Ovary (tissue), 9 donors: ENCODE data around the gene MYO6. TPM values are rescaled to one million over a fixed set of nuclear protein-coding genes. Genes with fewer than 3 reads are reported as not detected.

ENCODE experiments used
- DNase-seq, 5 donors: peaks; one replicate each; pipeline ENCODE4 v3.0.0-alpha.2; 2019 to 2020
- H3K27ac ChIP-seq, 2 donors: fragments of 200-600 bp; one replicate each; pipeline versions ENCODE4 v1.5.1 to v1.8.0; 2019 to 2022
- H3K27me3 ChIP-seq: fragments of 200-600 bp; one replicate; pipeline ENCODE4 v1.8.0; 2022
- H3K36me3 ChIP-seq: fragments of 200-600 bp; sonication (generic); one replicate; pipeline ENCODE4 v1.5.1; 2019
- H3K4me1 ChIP-seq: one replicate; pipeline ENCODE4 v1.8.1; 2013; ENCODE audit warnings: mild to moderate bottlenecking, moderate library complexity; ENCODE audit not compliant: insufficient read depth
- H3K4me3 ChIP-seq: fragments of 200-600 bp; sonication (generic); one replicate; pipeline ENCODE4 v1.5.1; 2017
- H3K9me3 ChIP-seq, 2 donors: fragments of 200-600 bp in 1 of 2; sonication (generic) in 1 of 2; one replicate each; pipeline versions ENCODE4 v1.5.1 to v1.8.1; 2013 to 2019; ENCODE audit warnings: mild to moderate bottlenecking in 1 of 2, moderate library complexity in 1 of 2
- EP300 ChIP-seq: sonication (generic); formaldehyde crosslinking; IDR thresholded peaks from one replicate; pipeline ENCODE4 v1.6.1; 2017; ENCODE audit warnings: antibody characterized with exemption
- POLR2A ChIP-seq: fragments of 450-650 bp; IDR thresholded peaks from one replicate; pipeline ENCODE4 v1.6.1; 2017; ENCODE audit warnings: antibody characterized with exemption, mild to moderate bottlenecking, moderate library complexity
- WGBS, 3 donors: extraction: QIAGEN DNeasy Blood & Tissue Kit in 1 of 3; methylation state at CpG; one replicate each; pipeline versions ENCODE4 v1.1.5 to v1.1.7; 2013 to 2017; 5-methylcytosine and 5-hydroxymethylcytosine counted together
- intact Hi-C, 4 donors: fragments of 100-400 bp; cut with DNase I; formaldehyde crosslinking; loops; one replicate each; pipeline versions ENCODE4 v1.11.0 to v1.15.1; 2022 to 2023
- polyA plus RNA-seq, 2 donors: library from polyadenylated mRNA; stranded (reverse); fragments of 200-250 nt in 1 of 2; fragments of 350-450 nt in 1 of 2; fragmentation: Illumina TruSeq in 1 of 2; extraction: RNeasy Lipid Tissue Mini Kit (QIAGEN cat#74804) in 1 of 2; gene quantifications; one replicate each; pipeline ENCODE4 v1.2.3, GENCODE V29; 2013 to 2014
- total RNA-seq, 7 donors: library from RNA; depleted of rRNA in 2 of 7; stranded (reverse); fragments of >200 nt in 2 of 7; fragmentation: NEBNext Ultra II Directional in 3 of 7; extraction: Animal tissue kit (Norgen Biotek cat#: 25700) in 3 of 7; gene quantifications; one replicate each; pipeline versions ENCODE4 v1.1.0 to v1.2.4, GENCODE V29; 2016 to 2023
- TF ChIP-seq, protein P1 (sequence below), 3 donors: fragments of 450-650 bp in 2 of 3; fragments of 200-600 bp in 1 of 3; IDR thresholded peaks; one replicate each; pipeline versions ENCODE4 v1.5.1 to v1.8.0; 2016 to 2022; ENCODE audit warnings: antibody characterized with exemption in 3 of 3, mild to moderate bottlenecking in 1 of 3
- donor health status: DM: no; HTN: no; CAD: no; lungs with moderate emphysema.
- donor health status: DM: no; HTN: no; CAD: no.
- donor health status: Bipolar disorder and iron deficiency.
- donor health status: DM: yes; HTN: yes; CAD: no.
- donor health status: DM: no; HTN: no; CAD: no.
- donor health status: DM: yes; HTN: yes; CAD: no.

MYO6 gene
- total and polyA plus RNA-seq, 9 donors = 4.4 to 20.8 (median 12.3) TPM

DNA sequence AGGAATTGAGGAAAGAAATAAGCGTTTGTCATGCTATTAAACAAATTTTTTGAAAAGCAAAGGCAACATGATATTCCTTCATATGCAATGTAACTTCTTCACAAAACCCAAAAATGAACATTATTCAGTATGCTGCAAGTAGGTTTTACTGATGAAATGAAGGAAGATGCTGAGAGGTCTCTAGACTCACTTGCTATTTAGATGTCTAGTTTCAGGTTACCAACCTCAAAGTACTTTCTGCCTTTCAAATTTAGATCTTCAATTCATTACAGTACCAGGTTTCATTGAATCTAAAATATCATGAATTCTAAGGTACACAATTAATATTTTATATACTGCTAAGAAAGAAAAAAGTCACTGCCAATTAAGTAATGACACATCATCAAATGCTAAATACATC lies 39.9 kb downstream of the MYO6 start:
- no peaks in the 10 kb centered on the region for H3K4me1 ChIP-seq
- WGBS, 3 donors = 85 to 91% (median 86%) methylated on average over 1 of the region's 1 CpG
- TF ChIP-seq EP300 = no peak
- H3K27ac ChIP-seq = no peak overlapping the region
- intact Hi-C loops = no loop called here
- no peaks in the 10 kb centered on the region for H3K36me3 ChIP-seq
- no peak overlapping the region for H3K4me3 ChIP-seq
- DNase-seq = no peak
- no peaks in the 10 kb centered on the region for H3K9me3 ChIP-seq
- H3K27me3 ChIP-seq = no peaks in the 10 kb centered on the region

DNA sequence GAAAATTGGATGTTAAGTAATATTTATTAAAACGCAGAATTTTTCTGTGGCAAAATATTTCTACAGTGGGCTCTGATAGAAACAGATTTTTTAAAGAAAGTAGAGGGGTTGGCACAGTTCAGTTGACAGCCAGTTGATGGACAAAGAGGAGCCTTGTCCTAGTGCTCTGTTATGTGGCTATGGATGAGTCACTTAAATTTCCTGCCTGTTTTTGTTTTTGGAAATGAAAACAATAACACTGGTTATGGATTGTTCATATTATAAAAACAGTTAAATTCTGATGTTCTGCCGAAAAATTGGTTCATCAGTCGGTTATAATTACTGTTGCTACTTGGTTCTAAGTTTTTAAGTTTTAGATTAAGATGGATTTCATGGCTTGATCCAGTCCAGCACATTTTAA lies 42.8 kb downstream of the MYO6 start:
- intact Hi-C loops = no loop called here
- H3K27ac ChIP-seq = no peak overlapping the region
- no peak for DNase-seq
- H3K9me3 ChIP-seq = no peaks in the 10 kb centered on the region
- no peaks in the 10 kb centered on the region for H3K36me3 ChIP-seq
- no peaks in the 10 kb centered on the region for H3K27me3 ChIP-seq
- no peak overlapping the region for H3K4me3 ChIP-seq
- no peaks in the 10 kb centered on the region for H3K4me1 ChIP-seq
- TF ChIP-seq POLR2A = no peak
- no peak for TF ChIP-seq EP300
- TF ChIP-seq, protein P1, sequence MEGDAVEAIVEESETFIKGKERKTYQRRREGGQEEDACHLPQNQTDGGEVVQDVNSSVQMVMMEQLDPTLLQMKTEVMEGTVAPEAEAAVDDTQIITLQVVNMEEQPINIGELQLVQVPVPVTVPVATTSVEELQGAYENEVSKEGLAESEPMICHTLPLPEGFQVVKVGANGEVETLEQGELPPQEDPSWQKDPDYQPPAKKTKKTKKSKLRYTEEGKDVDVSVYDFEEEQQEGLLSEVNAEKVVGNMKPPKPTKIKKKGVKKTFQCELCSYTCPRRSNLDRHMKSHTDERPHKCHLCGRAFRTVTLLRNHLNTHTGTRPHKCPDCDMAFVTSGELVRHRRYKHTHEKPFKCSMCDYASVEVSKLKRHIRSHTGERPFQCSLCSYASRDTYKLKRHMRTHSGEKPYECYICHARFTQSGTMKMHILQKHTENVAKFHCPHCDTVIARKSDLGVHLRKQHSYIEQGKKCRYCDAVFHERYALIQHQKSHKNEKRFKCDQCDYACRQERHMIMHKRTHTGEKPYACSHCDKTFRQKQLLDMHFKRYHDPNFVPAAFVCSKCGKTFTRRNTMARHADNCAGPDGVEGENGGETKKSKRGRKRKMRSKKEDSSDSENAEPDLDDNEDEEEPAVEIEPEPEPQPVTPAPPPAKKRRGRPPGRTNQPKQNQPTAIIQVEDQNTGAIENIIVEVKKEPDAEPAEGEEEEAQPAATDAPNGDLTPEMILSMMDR (IDR thresholded peaks at IDR 0.05) = no peak
- 36 to 61% (median 60%) methylated on average over 3 of the region's 3 CpGs for WGBS, 3 donors

GRCh38 chr6:75794351-75794846 lies 45.4 kb downstream of the MYO6 start:
- no peaks in the 10 kb centered on the region for H3K9me3 ChIP-seq
- TF ChIP-seq EP300 (no peak), POLR2A (no peak)
- TF ChIP-seq, protein P1 (IDR thresholded peaks at IDR 0.05) = no peak
- no peak overlapping the region for H3K27ac ChIP-seq
- H3K27me3 ChIP-seq = no peaks in the 10 kb centered on the region
- WGBS, 3 donors = 71 to 87% (median 86%) methylated on average over 4 of the region's 4 CpGs
- no peak overlapping the region for H3K4me3 ChIP-seq
- no peaks in the 10 kb centered on the region for H3K4me1 ChIP-seq
- no peaks in the 10 kb centered on the region for H3K36me3 ChIP-seq
- intact Hi-C loops = no loop called here
- no peak for DNase-seq

- H3K27ac ChIP-seq = no peak overlapping the region
- no peaks in the 10 kb centered on the region for H3K9me3 ChIP-seq
- no peaks in the 10 kb centered on the region for H3K36me3 ChIP-seq
- H3K27me3 ChIP-seq = no peaks in the 10 kb centered on the region
- TF ChIP-seq, protein P1 (IDR thresholded peaks at IDR 0.05) = no peak
- TF ChIP-seq POLR2A = no peak
- TF ChIP-seq EP300 = no peak
- H3K4me3 ChIP-seq = no peak overlapping the region
- no peak for DNase-seq
- H3K4me1 ChIP-seq = no peaks in the 10 kb centered on the region
- intact Hi-C loops = no loop called here
- 6 to 15% (median 10%) methylated on average over 6 of the region's 6 CpGs for WGBS, 3 donors
Measured at GRCh38 chr6:75794954-75795739, 46.1 kb downstream of the MYO6 start.

- no peaks in the 10 kb centered on the region for H3K4me1 ChIP-seq
- 97 to 98% (median 98%) methylated on average over 1 of the region's 1 CpG for WGBS, 3 donors
- intact Hi-C loops = no loop called here
- no peaks in the 10 kb centered on the region for H3K27me3 ChIP-seq
- H3K27ac ChIP-seq = no peak overlapping the region
- H3K9me3 ChIP-seq = no peaks in the 10 kb centered on the region
- no peak for TF ChIP-seq EP300
- no peak overlapping the region for H3K4me3 ChIP-seq
- DNase-seq = no peak
- no peaks in the 10 kb centered on the region for H3K36me3 ChIP-seq
Measured at GRCh38 chr6:75796723-75797122, 47.7 kb downstream of the MYO6 start.
